GM19452 (cell line): ENCODE results near the gene ATP8A2.

ENCODE experiments used
- ATAC-seq: cut with Tn5 transposase; IDR thresholded peaks from one replicate; pipeline ENCODE4 v1.9.1; 2021; ENCODE audit not compliant: unreplicated experiment

Gene ATP8A2

DNA sequence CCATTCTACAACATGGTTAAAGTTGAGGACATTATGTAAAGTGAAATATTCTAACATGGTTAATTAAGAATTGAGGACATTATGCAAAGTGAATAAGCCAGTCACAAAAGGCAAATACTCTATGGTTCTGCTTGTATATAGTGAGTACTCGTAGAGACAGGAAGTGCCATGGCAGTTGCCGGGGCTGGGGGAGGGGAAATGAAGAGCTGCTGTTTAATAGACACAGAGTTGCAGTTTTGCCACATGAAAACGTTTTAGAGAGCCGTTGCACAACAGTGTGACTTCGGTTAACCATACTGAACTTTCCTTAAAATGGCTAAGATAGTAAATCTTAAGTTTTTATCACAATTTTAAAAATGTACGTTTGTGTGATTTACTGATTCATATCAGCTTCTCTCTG is 503.1 kb downstream of the ATP8A2 start:
- ATAC-seq, result no peak

GRCh38 chr13:25876247-25876646 is 504.5 kb downstream of the ATP8A2 start:
- ATAC-seq, result no peak

- no peak for ATAC-seq
Measured at GRCh38 chr13:25879466-25879865, 507.7 kb downstream of the ATP8A2 start.

GRCh38 chr13:25881136-25881926 is 509.6 kb downstream of the ATP8A2 start:
- no peak for ATAC-seq

DNA sequence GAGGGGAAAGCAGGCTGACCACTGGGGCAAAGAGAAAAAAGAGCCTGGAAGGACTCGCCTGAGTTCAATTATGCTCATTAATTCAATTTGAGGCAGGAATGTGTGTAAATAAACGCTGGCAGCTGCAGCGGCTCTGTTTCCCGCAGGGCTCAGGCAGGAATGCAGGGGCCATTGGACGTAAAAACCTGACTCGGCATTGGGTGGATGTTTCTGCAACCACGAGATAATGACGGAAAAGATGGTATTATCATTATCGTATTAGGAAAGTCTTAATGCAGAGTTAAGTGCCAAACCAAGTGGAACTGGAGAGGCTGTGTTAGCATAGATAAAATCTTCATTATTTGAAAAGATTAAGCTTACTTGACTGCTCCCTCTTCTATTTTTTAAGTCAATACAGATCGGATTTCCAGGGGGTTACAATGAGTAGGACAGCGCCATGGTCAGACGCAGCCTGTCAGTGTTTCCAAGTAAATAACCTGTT is 510.2 kb downstream of the ATP8A2 start:
- ATAC-seq, result no peak

- no peak for ATAC-seq
Measured at GRCh38 chr13:25882466-25883357, 510.9 kb downstream of the ATP8A2 start.

- no peak for ATAC-seq
Measured at GRCh38 chr13:25885418-25885817, 513.6 kb downstream of the ATP8A2 start.

- no peak for ATAC-seq
Measured at GRCh38 chr13:25886438-25887214, 514.9 kb downstream of the ATP8A2 start.

DNA sequence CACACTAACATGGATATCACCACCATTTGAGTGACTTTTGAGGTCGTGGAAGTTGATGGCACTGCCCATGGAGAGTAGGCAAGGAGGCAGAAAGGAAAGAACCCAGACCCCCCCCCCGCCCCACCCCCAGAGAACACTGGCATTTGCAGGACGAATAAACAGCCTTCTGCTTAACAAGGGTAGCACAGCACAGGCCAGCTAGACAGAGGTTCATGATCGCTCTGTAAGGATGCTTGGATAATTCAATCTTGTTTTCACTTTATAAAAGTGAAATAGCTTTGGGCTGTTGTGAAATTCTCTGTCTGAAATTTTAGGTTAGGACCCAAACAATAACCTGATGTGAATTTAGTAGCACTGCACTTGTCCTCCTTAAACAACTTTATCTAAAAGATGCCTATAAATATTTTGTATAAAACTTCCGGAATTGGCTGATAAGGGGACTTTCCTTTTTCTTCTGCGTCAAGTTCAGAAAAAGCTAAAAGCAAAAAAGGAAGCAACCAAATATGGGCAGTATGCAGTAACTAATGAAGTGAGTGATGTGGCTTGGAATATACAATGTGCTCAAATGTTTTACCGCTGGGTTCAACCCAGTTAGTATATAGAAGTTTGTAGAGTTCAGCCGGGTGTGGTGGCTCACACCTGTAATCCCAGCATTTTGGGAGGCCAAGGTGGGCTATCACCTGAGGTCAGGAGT is 516.3 kb downstream of the ATP8A2 start:
- no peak for ATAC-seq

GRCh38 chr13:25890671-25891212 is 519.0 kb downstream of the ATP8A2 start:
- ATAC-seq, result no peak

DNA sequence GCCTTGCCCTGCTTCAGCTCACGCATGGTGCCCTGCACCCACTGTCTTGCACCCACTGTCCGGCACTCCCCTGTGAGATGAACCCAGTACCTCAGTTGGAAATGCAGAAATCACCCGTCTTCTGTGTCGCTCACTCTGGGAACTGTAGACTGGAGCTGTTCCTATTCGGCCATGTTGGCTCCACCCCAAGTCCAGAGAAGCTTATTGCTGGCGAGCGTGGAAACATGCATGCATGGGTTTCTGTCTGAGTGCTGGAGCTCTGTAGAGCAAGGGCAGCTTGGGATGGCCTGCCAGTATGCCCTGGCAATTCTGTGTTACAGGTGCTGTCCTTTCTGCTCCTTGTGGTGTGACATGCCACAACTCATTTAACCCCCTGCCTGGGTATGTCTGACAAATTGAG is 527.2 kb downstream of the ATP8A2 start:
- no peak for ATAC-seq

DNA sequence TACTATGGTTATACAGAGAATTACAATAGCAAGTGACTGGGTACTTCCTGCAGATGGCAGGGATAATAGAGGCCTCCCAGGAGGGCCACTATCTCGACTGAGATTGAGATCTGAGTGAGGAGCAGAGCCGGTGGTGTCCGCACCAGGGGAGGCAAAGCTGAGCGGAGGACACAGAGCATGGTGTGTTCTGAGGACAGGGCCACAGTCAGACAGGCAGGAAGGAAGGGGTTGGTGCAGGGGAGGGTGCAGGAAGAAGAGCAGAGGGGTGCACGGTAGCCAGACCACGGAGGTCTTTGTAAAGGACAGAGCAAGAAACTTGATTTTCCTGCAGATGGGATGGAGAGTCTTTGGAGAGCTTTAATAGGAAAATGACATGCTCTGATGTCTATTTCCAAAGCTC is 527.7 kb downstream of the ATP8A2 start:
- no peak for ATAC-seq

DNA sequence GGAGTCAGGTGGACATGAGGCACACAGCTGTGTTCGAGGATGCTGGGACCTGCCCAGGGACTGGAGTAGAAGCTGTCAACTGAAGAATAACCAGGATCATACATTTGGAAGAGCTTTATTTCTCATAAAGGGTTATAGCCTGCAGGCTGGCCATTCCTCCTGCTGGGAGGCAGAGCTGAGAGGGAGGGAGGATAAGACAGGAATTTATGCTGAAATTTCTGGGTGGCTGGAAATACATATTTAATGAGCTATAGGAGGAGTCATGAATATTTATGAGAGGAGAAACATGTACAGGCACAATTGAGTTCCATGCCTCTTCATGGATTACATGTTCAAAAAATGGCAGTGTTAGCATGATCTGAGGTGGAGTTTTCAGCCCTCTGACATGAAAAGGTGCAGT is 528.2 kb downstream of the ATP8A2 start:
- no peak for ATAC-seq

GRCh38 chr13:25901460-25902376 is 529.9 kb downstream of the ATP8A2 start:
- ATAC-seq, result peak; percentile 91

DNA sequence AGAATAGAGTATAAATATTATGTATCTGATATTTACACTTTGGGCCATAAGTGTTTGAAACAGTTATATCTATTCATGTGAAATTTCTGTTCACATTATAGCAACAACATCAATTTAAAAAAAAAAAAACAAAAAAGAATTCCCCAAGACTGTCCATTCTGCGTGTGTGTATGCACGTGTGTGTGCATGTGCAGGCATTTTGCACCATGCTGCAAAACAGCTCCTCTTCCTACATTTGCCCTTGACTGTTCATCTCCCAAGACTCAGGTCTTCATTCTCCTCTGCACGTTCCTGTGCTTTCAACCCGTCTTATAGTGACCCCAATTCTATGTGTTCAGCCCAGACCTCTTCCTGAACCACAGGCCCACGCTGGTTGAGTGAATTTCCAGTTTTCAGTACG is 530.7 kb downstream of the ATP8A2 start:
- no peak for ATAC-seq

- ATAC-seq, result no peak
Measured at GRCh38 chr13:25902891-25903341, 531.1 kb downstream of the ATP8A2 start.

DNA sequence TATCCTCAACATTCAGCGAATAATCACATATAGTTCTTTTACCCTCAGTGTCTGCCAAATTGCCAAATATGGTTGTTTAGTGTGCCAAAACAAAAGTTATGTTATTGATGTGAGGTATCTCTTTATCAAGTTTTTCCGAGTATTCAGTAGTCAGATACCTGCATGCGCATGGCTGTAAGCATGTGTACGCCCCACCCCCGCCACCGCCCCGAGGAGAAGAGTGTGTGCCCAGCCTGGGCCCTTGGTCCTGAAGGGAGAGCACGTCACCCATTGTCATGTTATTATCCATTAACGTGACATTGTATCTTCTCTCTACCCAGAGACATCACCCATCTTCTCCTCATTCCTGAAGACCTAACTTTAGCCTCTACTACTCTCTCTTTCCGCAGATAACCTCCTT is 533.1 kb downstream of the ATP8A2 start:
- ATAC-seq, result no peak

DNA sequence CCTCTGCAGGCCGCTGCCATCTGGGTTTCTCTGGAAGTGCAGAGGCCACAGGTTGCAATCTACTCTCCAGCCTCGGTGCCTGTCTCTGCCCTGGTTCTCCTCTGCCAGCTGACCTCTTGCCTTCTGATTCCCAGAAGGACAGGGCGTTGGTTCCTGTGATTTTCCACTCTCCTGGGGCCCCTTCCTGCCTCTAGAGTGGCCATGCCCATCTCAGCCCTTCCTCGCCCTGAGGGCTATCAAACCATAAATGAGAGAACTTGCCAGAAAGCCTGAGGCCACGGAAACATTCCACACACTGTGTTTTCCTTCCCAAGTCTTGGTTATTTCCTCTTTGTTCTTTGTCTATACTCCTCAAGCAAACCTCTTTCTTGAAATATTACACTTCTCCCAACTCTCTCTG is 533.8 kb downstream of the ATP8A2 start:
- no peak for ATAC-seq

DNA sequence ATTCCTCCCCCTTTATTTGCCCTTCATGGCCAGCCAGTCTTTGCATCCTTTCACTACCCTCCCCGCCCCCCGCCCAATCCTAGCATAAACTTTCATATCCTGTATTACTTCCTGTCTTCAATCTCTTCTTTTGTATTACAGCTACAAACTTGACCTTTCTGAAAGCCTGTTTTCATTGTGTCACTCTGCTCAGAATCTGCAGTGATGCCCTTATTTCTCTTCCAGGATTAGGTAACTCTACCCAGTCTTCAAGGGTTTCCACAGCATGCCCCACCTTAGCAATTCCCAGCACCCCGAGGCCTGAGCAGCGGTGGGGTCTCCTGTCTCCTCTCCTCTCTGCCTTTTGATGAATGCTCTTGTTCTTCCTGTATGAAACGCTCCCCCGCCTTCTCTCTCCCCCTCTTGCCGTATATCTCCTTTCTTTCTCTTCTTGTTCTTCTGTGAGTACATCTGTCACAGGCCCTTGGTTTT is 534.5 kb downstream of the ATP8A2 start:
- no peak for ATAC-seq
